ENCODE data around the gene PLA2G4A. TPM values are rescaled to one million over a fixed set of nuclear protein-coding genes. Genes with fewer than 3 reads are reported as not detected.

Gene PLA2G4A
- total RNA-seq, 1 experiment from 2014 or later, result 8.6 TPM

DNA sequence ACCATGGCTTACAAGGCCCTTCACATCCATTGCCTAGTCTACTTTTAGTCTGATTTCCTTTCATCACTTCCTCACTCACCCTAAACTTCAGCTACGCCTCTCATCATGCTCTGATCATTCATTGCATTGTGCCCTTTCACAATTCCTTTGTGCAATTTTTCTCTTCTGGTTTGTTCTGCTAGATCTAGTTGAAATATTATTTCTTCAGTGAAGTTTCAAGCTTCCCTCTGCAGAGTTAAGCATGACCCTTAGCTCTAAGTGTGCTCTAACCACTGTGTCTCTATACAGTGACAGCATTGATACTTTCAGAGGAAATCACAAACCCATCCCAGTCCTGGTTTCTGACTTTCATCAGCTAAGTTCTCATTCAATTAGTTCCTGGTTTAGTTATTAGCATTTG is 166.1 kb downstream of the PLA2G4A start:
- no peaks in the 10 kb centered on the region for H3K27me3 ChIP-seq (ENCODE audit: insufficient read depth, low read length)
- H4K20me1 ChIP-seq (ENCODE audit: insufficient read depth), result no peaks in the 10 kb centered on the region
- no peaks in the 10 kb centered on the region for H3K9me3 ChIP-seq (ENCODE audit: control insufficient read depth in 1 of 2, insufficient read depth in 1 of 2, low read depth in 1 of 2, low read length in 2 of 2)
- no peaks in the 10 kb centered on the region for H3K4me1 ChIP-seq (ENCODE audit: control insufficient read depth in 1 of 2, insufficient read depth in 2 of 2, low read length in 2 of 2)
- no peak overlapping the region for H2AFZ ChIP-seq (ENCODE audit: low read depth, low read length, poor library complexity, severe bottlenecking)
- BruUV-seq (replicated peaks), result no TSS peak
- H3K36me3 ChIP-seq (ENCODE audit: control insufficient read depth in 1 of 2, insufficient read depth in 2 of 2, low read length in 2 of 2), result no peaks in the 10 kb centered on the region
- no peak overlapping the region for H3K4me2 ChIP-seq (ENCODE audit: low read length)
- H3K79me2 ChIP-seq (ENCODE audit: insufficient read depth, low read length), result no peaks in the 10 kb centered on the region
- DNase-seq (ENCODE audit: low read depth, low spot score), result no peak
- TF ChIP-seq SIN3A (IDR thresholded peaks at IDR 0.05; ENCODE audit: low read depth) (no peak), POLR2AphosphoS5 (IDR thresholded peaks at IDR 0.05; ENCODE audit: low read depth, low read length) (no peak), RAD21 (IDR thresholded peaks at IDR 0.05; ENCODE audit: low read depth) (no peak), TCF7L2 (IDR thresholded peaks at IDR 0.05; ENCODE audit: borderline replicate concordance, extremely low read depth, insufficient read depth, insufficient read length) (no peak)
- TF ChIP-seq, protein P1, sequence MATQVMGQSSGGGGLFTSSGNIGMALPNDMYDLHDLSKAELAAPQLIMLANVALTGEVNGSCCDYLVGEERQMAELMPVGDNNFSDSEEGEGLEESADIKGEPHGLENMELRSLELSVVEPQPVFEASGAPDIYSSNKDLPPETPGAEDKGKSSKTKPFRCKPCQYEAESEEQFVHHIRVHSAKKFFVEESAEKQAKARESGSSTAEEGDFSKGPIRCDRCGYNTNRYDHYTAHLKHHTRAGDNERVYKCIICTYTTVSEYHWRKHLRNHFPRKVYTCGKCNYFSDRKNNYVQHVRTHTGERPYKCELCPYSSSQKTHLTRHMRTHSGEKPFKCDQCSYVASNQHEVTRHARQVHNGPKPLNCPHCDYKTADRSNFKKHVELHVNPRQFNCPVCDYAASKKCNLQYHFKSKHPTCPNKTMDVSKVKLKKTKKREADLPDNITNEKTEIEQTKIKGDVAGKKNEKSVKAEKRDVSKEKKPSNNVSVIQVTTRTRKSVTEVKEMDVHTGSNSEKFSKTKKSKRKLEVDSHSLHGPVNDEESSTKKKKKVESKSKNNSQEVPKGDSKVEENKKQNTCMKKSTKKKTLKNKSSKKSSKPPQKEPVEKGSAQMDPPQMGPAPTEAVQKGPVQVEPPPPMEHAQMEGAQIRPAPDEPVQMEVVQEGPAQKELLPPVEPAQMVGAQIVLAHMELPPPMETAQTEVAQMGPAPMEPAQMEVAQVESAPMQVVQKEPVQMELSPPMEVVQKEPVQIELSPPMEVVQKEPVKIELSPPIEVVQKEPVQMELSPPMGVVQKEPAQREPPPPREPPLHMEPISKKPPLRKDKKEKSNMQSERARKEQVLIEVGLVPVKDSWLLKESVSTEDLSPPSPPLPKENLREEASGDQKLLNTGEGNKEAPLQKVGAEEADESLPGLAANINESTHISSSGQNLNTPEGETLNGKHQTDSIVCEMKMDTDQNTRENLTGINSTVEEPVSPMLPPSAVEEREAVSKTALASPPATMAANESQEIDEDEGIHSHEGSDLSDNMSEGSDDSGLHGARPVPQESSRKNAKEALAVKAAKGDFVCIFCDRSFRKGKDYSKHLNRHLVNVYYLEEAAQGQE (IDR thresholded peaks at IDR 0.05; ENCODE audit: low read depth), result no peak
- H3K9ac ChIP-seq (ENCODE audit: low read length), result no peak overlapping the region
- ChIA-PET CTCF (interaction anchor here (2.2 kb wide), 1 partner anchor 9 kb away, joined by 7 read pairs; no protein-coding TSS in a partner anchor), RAD21 (ENCODE audit: low non-redundant PET in 1 of 2, low total read pairs in 2 of 2, uncharacterized antibody in 2 of 2, unreplicated experiment in 2 of 2) (no interaction called here), POLR2A (no interaction called here)
- no peak overlapping the region for H3K4me3 ChIP-seq (replicated peaks in 1 of 2; ENCODE audit: low read depth in 1 of 2, low read length in 2 of 2)
- H3K9me2 ChIP-seq (ENCODE audit: insufficient read depth), result no peaks in the 10 kb centered on the region
- H3K27ac ChIP-seq (ENCODE audit: low read depth, low read length), result no peak overlapping the region
- intact Hi-C loops (cut with micrococcal nuclease), result no loop called here
- ATAC-seq, result no peak

- Histone ChIP-seq H3K9me2 (ENCODE audit: insufficient read depth) (no peaks in the 10 kb centered on the region), H3K4me1 (ENCODE audit: control insufficient read depth in 1 of 2, insufficient read depth in 2 of 2, low read length in 2 of 2) (peaks cover 0 to 8% of the 10 kb centered on the region in 2 experiments; a peak in 2 of 4 replicates), H3K27ac (ENCODE audit: low read depth, low read length) (no peak overlapping the region), H3K9me3 (ENCODE audit: control insufficient read depth in 1 of 2, insufficient read depth in 1 of 2, low read depth in 1 of 2, low read length in 2 of 2) (no peaks in the 10 kb centered on the region), H4K20me1 (ENCODE audit: insufficient read depth) (no peaks in the 10 kb centered on the region), H2AFZ (ENCODE audit: low read depth, low read length, poor library complexity, severe bottlenecking) (no peak overlapping the region), H3K4me3 (replicated peaks in 1 of 2; ENCODE audit: low read depth in 1 of 2, low read length in 2 of 2) (no peak overlapping the region), H3K36me3 (ENCODE audit: control insufficient read depth in 1 of 2, insufficient read depth in 2 of 2, low read length in 2 of 2) (no peaks in the 10 kb centered on the region), H3K27me3 (ENCODE audit: insufficient read depth, low read length) (no peaks in the 10 kb centered on the region), H3K4me2 (ENCODE audit: low read length) (no peak overlapping the region), H3K79me2 (ENCODE audit: insufficient read depth, low read length) (no peaks in the 10 kb centered on the region), H3K9ac (ENCODE audit: low read length) (no peak overlapping the region)
- TF ChIP-seq CEBPB (IDR thresholded peaks at IDR 0.05; ENCODE audit: low read depth), result no peak
- RAD21 ChIA-PET (ENCODE audit: low non-redundant PET in 1 of 2, low total read pairs in 2 of 2, uncharacterized antibody in 2 of 2, unreplicated experiment in 2 of 2), result no interaction called here
- no TSS peak for BruUV-seq (replicated peaks)
- intact Hi-C loops (cut with micrococcal nuclease), result no loop called here
- DNase-seq (ENCODE audit: low read depth, low spot score) (no peak), ATAC-seq (no peak)
- POLR2A ChIA-PET, result interaction anchor here (1.5 kb wide), 1 partner anchor 622 kb away, joined by 3 read pairs; the partner anchor contains the start of gene TPR
- CTCF ChIA-PET, result no interaction called here
Observed at GRCh38 chr1:186996816-186997215, 168.1 kb downstream of the PLA2G4A start.
